Prostate gland (tissue), 1 donor: ENCODE data around the gene ZFP91.

Experiments used
- POLR2A ChIP-seq: fragments of 450-650 bp; IDR thresholded peaks from one replicate; pipeline ENCODE4 v1.6.1; 2016; ENCODE audit warnings: antibody characterized with exemption, mild to moderate bottlenecking
- POLR2AphosphoS5 ChIP-seq: sonication (generic); formaldehyde crosslinking; IDR thresholded peaks from one replicate; pipeline ENCODE4 v1.6.1; 2017; ENCODE audit warnings: antibody characterized with exemption

DNA sequence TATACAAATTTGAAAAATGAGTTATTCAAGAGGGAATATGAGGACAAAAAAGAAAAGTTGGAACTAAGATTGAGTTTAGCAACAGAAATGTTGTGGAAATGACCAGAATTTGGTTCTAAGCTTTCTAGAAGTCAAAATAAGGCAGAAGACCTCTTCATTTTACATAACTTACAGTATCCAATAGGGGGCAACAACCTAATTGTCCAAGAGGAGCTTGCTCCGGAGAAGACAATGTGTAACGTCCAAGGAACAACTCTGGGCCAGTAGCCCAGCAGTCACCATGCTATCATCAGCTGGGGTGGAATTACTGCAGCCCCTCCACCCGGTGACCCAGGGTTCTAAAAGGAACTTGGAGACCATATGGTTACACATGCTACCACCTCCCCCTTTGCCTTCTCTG lies 57.7 kb downstream of the ZFP91 start:
- TF ChIP-seq POLR2A (no peak), POLR2AphosphoS5 (no peak)
